T-helper 17 cell (primary cell): ENCODE data around the gene ERN1. TPM values are rescaled to one million over a fixed set of nuclear protein-coding genes. Genes with fewer than 3 reads are reported as not detected.

ENCODE experiments used
- ATAC-seq: fragments of 150-1000 bp; cut with Tn5 transposase; 2 replicates; pipeline ENCODE4 v1.10.0; 2021; ENCODE audit warnings: mild to moderate bottlenecking, moderate library complexity
- DNase-seq, 3 donors: peaks; one replicate each; pipeline versions ENCODE4 v3.0.0 to v3.0.0-alpha.2; 2020 to 2021
- H3K9me3 ChIP-seq: one replicate; pipeline ENCODE4 v1.7.0; 2013; ENCODE audit warnings: low read length, mild to moderate bottlenecking; ENCODE audit not compliant: control insufficient read depth, poor library complexity, severe bottlenecking
- H3K27ac Mint-ChIP-seq: one replicate; pipeline ENCODE4 v1.8.0; 2022; ENCODE audit warnings: mild to moderate bottlenecking, moderate library complexity, mixed read lengths
- H3K27me3 Mint-ChIP-seq: one replicate; pipeline ENCODE4 v1.8.0; 2022; ENCODE audit warnings: mixed read lengths
- H3K36me3 Mint-ChIP-seq: one replicate; pipeline ENCODE4 v1.8.0; 2022; ENCODE audit warnings: low read depth, mixed read lengths
- H3K4me1 Mint-ChIP-seq: one replicate; pipeline ENCODE4 v1.8.0; 2022; ENCODE audit warnings: mild to moderate bottlenecking, mixed read lengths
- H3K4me3 Mint-ChIP-seq: one replicate; pipeline ENCODE4 v1.8.0; 2022; ENCODE audit warnings: mild to moderate bottlenecking, moderate library complexity, mixed read lengths
- total RNA-seq, 4 donors: library from RNA in 2 of 4; stranded (reverse) in 2 of 4; gene quantifications; one replicate each; pipeline ENCODE4 v1.2.3 and lab custom pipeline; 2022 to 2026

Gene ERN1
- total RNA-seq, 2 donors from 2014 or later: 185 to 196 TPM

- peaks cover 12% of the 10 kb centered on the region for H3K36me3 Mint-ChIP-seq
- peaks cover 4% of the 10 kb centered on the region for H3K9me3 ChIP-seq
- ATAC-seq (no peak), DNase-seq (no peak)
- no peak overlapping the region for H3K27ac Mint-ChIP-seq
- H3K4me1 Mint-ChIP-seq: peaks cover 15% of the 10 kb centered on the region
- no peak overlapping the region for H3K4me3 Mint-ChIP-seq
- H3K27me3 Mint-ChIP-seq: no peaks in the 10 kb centered on the region
Measured at GRCh38 chr17:64073771-64074703, 55.9 kb downstream of the ERN1 start.

- Mint-ChIP-seq H3K36me3 (peaks cover 14% of the 10 kb centered on the region), H3K4me3 (no peak overlapping the region), H3K27me3 (no peaks in the 10 kb centered on the region), H3K27ac (no peak overlapping the region), H3K4me1 (peaks cover 33% of the 10 kb centered on the region)
- no peak for DNase-seq
- ATAC-seq: no peak
- H3K9me3 ChIP-seq: peaks cover 4% of the 10 kb centered on the region
Measured at GRCh38 chr17:64071111-64071510, 58.8 kb downstream of the ERN1 start.

- peaks cover 14% of the 10 kb centered on the region for H3K36me3 Mint-ChIP-seq
- peaks cover 29% of the 10 kb centered on the region for H3K4me1 Mint-ChIP-seq
- no peak overlapping the region for H3K27ac Mint-ChIP-seq
- no peak overlapping the region for H3K4me3 Mint-ChIP-seq
- ATAC-seq (no peak), DNase-seq (no peak)
- peaks cover 4% of the 10 kb centered on the region for H3K9me3 ChIP-seq
- no peaks in the 10 kb centered on the region for H3K27me3 Mint-ChIP-seq
Measured at GRCh38 chr17:64070213-64070612, 59.7 kb downstream of the ERN1 start.

GRCh38 chr17:64069143-64069542 lies 60.8 kb downstream of the ERN1 start:
- peak overlapping the region; percentile 100 for H3K27ac Mint-ChIP-seq
- peaks cover 23% of the 10 kb centered on the region for H3K36me3 Mint-ChIP-seq
- H3K4me3 Mint-ChIP-seq: no peak overlapping the region
- H3K27me3 Mint-ChIP-seq: no peaks in the 10 kb centered on the region
- DNase-seq: no peak
- H3K9me3 ChIP-seq: peaks cover 4% of the 10 kb centered on the region
- ATAC-seq: no peak
- H3K4me1 Mint-ChIP-seq: peaks cover 36% of the 10 kb centered on the region

GRCh38 chr17:64067657-64068056 lies 62.3 kb downstream of the ERN1 start:
- ATAC-seq: no peak
- H3K4me1 Mint-ChIP-seq: peaks cover 50% of the 10 kb centered on the region
- no peak for DNase-seq
- peak overlapping the region; percentile 97 for H3K4me3 Mint-ChIP-seq
- H3K27ac Mint-ChIP-seq: peak overlapping the region; percentile 100
- peaks cover 4% of the 10 kb centered on the region for H3K9me3 ChIP-seq
- H3K27me3 Mint-ChIP-seq: no peaks in the 10 kb centered on the region
- H3K36me3 Mint-ChIP-seq: peaks cover 28% of the 10 kb centered on the region

GRCh38 chr17:64066716-64067115 lies 63.2 kb downstream of the ERN1 start:
- H3K36me3 Mint-ChIP-seq: peaks cover 28% of the 10 kb centered on the region
- peaks cover 4% of the 10 kb centered on the region for H3K9me3 ChIP-seq
- peaks cover 55% of the 10 kb centered on the region for H3K4me1 Mint-ChIP-seq
- H3K27ac Mint-ChIP-seq: peak overlapping the region; percentile 100
- H3K27me3 Mint-ChIP-seq: no peaks in the 10 kb centered on the region
- peak; percentile 91 for ATAC-seq
- H3K4me3 Mint-ChIP-seq: peak overlapping the region; percentile 97
- DNase-seq: peak; percentile 26 to 58 (median 41)

- peak overlapping the region; percentile 97 for H3K4me3 Mint-ChIP-seq
- no peak for DNase-seq
- no peak for ATAC-seq
- H3K36me3 Mint-ChIP-seq: peaks cover 27% of the 10 kb centered on the region
- peaks cover 4% of the 10 kb centered on the region for H3K9me3 ChIP-seq
- no peaks in the 10 kb centered on the region for H3K27me3 Mint-ChIP-seq
- peaks cover 70% of the 10 kb centered on the region for H3K4me1 Mint-ChIP-seq
- H3K27ac Mint-ChIP-seq: peak overlapping the region; percentile 100
Measured at GRCh38 chr17:64065161-64065560, 64.8 kb downstream of the ERN1 start.

- H3K4me1 Mint-ChIP-seq: peaks cover 77% of the 10 kb centered on the region
Measured at GRCh38 chr17:64064331-64064730, 65.6 kb downstream of the ERN1 start.

GRCh38 chr17:64063766-64064224 lies 66.1 kb downstream of the ERN1 start:
- peak overlapping the region; percentile 97 for H3K4me3 Mint-ChIP-seq
- H3K36me3 Mint-ChIP-seq: peaks cover 30% of the 10 kb centered on the region
- no peaks in the 10 kb centered on the region for H3K27me3 Mint-ChIP-seq
- no peaks in the 10 kb centered on the region for H3K9me3 ChIP-seq
- H3K4me1 Mint-ChIP-seq: peaks cover 80% of the 10 kb centered on the region
- H3K27ac Mint-ChIP-seq: peak overlapping the region; percentile 100
- DNase-seq (peak; percentile 39 to 60 (median 50)), ATAC-seq (peak; percentile 53)

More at GRCh38 chr17:64064331-64064730, 65.6 kb downstream of the ERN1 start:
- no peak for ATAC-seq
- no peak for DNase-seq
- peak overlapping the region; percentile 97 for H3K4me3 Mint-ChIP-seq
- peaks cover 28% of the 10 kb centered on the region for H3K36me3 Mint-ChIP-seq
- H3K27me3 Mint-ChIP-seq: no peaks in the 10 kb centered on the region
- H3K27ac Mint-ChIP-seq: peak overlapping the region; percentile 100
- no peaks in the 10 kb centered on the region for H3K9me3 ChIP-seq

- H3K27ac Mint-ChIP-seq: peak overlapping the region; percentile 100
- no peak for DNase-seq
- no peaks in the 10 kb centered on the region for H3K27me3 Mint-ChIP-seq
- no peaks in the 10 kb centered on the region for H3K9me3 ChIP-seq
- peaks cover 77% of the 10 kb centered on the region for H3K4me1 Mint-ChIP-seq
- ATAC-seq: no peak
- H3K36me3 Mint-ChIP-seq: peaks cover 32% of the 10 kb centered on the region
- peak overlapping the region; percentile 97 for H3K4me3 Mint-ChIP-seq
Measured at GRCh38 chr17:64063088-64063487, 66.9 kb downstream of the ERN1 start.

GRCh38 chr17:64061178-64061898 lies 68.6 kb downstream of the ERN1 start:
- no peak for DNase-seq
- peak overlapping the region; percentile 100 for H3K27ac Mint-ChIP-seq

GRCh38 chr17:64060331-64060730 lies 69.6 kb downstream of the ERN1 start:
- H3K9me3 ChIP-seq: no peaks in the 10 kb centered on the region
- H3K36me3 Mint-ChIP-seq: peaks cover 31% of the 10 kb centered on the region
- peaks cover 61% of the 10 kb centered on the region for H3K4me1 Mint-ChIP-seq
- no peak for DNase-seq
- peak overlapping the region; percentile 34 for H3K4me3 Mint-ChIP-seq
- peak overlapping the region; percentile 100 for H3K27ac Mint-ChIP-seq
- H3K27me3 Mint-ChIP-seq: no peaks in the 10 kb centered on the region
- no peak for ATAC-seq

More at GRCh38 chr17:64061178-64061898, 68.6 kb downstream of the ERN1 start:
- ATAC-seq: no peak
- no peaks in the 10 kb centered on the region for H3K27me3 Mint-ChIP-seq
- H3K4me3 Mint-ChIP-seq: peak overlapping the region; percentile 67
- peaks cover 31% of the 10 kb centered on the region for H3K36me3 Mint-ChIP-seq
- peaks cover 64% of the 10 kb centered on the region for H3K4me1 Mint-ChIP-seq
- no peaks in the 10 kb centered on the region for H3K9me3 ChIP-seq

- Mint-ChIP-seq H3K36me3 (peaks cover 31% of the 10 kb centered on the region), H3K27ac (peak overlapping the region; percentile 100), H3K4me1 (peaks cover 61% of the 10 kb centered on the region), H3K4me3 (no peak overlapping the region), H3K27me3 (no peaks in the 10 kb centered on the region)
- DNase-seq: no peak
- no peak for ATAC-seq
- H3K9me3 ChIP-seq: no peaks in the 10 kb centered on the region
Measured at GRCh38 chr17:64059756-64060155, 70.2 kb downstream of the ERN1 start.
